DND-41 (cell line): ENCODE results near the gene SLC12A5.

Experiments
- CTCF ChIP-seq: IDR thresholded peaks from 2 replicates; pipeline ENCODE4 v1.5.1; 2012; ENCODE audit warnings: borderline replicate concordance, low read length, moderate library complexity, mild to moderate bottlenecking; ENCODE audit not compliant: poor library complexity, severe bottlenecking; ENCODE audit errors: extremely low read depth
- EZH2 ChIP-seq: IDR thresholded peaks from 3 replicates; pipeline ENCODE4 v1.6.1; 2012; ENCODE audit warnings: borderline replicate concordance, low read depth, mild to moderate bottlenecking, moderate library complexity, low read length, inconsistent platforms; ENCODE audit not compliant: severe bottlenecking

DNA sequence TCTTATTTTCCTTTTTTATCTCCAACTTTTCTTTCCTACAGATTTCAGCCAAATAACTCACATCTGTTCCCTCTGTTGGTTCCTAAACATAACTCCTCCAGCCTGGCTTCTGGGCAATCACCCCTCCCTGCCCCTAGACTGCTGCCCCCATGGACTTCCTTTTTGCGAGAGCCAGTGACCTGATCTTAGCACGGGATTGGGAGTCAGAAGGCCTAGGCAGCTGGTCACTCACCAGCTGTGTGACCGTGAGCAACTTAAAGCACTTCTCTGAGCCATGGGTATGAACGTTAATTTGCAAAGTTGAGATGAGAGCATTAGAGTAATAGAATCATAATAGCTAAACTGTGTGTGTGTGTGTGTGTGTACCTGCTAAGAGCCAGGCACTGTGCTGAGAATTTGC is 24.8 kb upstream of the SLC12A5 start:
- TF ChIP-seq CTCF: no peak
- TF ChIP-seq EZH2: no peak
